ENCODE data around the gene TMPRSS5.
"Not testable (repeated sequence)": the region's sequence is repeated elsewhere in the genome, so short reads cannot be mapped to it uniquely, and the experiment has no call there.

The TMPRSS5 gene

GRCh38 chr11:113722221-113722620 lies 16.1 kb upstream of the TMPRSS5 start:
- H3K4me3 ChIP-seq (replicated peaks; ENCODE audit: insufficient read depth, low read length): no peak overlapping the region
- TF ChIP-seq GABPA (IDR thresholded peaks at IDR 0.05; ENCODE audit: low read depth): no peak
- TF ChIP-seq POLR2AphosphoS5 (IDR thresholded peaks at IDR 0.05; ENCODE audit: low read depth): no peak
- no peak for TF ChIP-seq SPI1 (IDR thresholded peaks at IDR 0.05; ENCODE audit: borderline replicate concordance, low read depth)
- H3K27me3 ChIP-seq (ENCODE audit: insufficient read depth, poor library complexity, severe bottlenecking): no peaks in the 10 kb centered on the region
- no peak overlapping the region for H3K27ac ChIP-seq (replicated peaks)
- DNase-seq (ENCODE audit: low read depth in 1 of 2, low spot score in 1 of 2): no peak

GRCh38 chr11:113721462-113722066 lies 15.5 kb upstream of the TMPRSS5 start:
- Histone ChIP-seq H3K27ac (replicated peaks) (no peak overlapping the region), H3K27me3 (ENCODE audit: insufficient read depth, poor library complexity, severe bottlenecking) (no peaks in the 10 kb centered on the region), H3K4me3 (replicated peaks; ENCODE audit: insufficient read depth, low read length) (no peak overlapping the region)
- TF ChIP-seq GABPA (IDR thresholded peaks at IDR 0.05; ENCODE audit: low read depth) (no peak), SPI1 (IDR thresholded peaks at IDR 0.05; ENCODE audit: borderline replicate concordance, low read depth) (no peak), POLR2AphosphoS5 (IDR thresholded peaks at IDR 0.05; ENCODE audit: low read depth) (no peak), REST (IDR thresholded peaks at IDR 0.05; ENCODE audit: insufficient replicate concordance, low read depth) (no peak), CTCF (IDR thresholded peaks at IDR 0.05; ENCODE audit: insufficient read depth, low read length) (no peak)
- no peak for DNase-seq (ENCODE audit: low read depth in 1 of 2, low spot score in 1 of 2)

- not testable (repeated sequence) for H3K4me3 ChIP-seq (replicated peaks; ENCODE audit: insufficient read depth, low read length); H3K27ac ChIP-seq (replicated peaks); DNase-seq (ENCODE audit: low read depth in 1 of 2, low spot score in 1 of 2); H3K27me3 ChIP-seq (ENCODE audit: insufficient read depth, poor library complexity, severe bottlenecking)
Observed at GRCh38 chr11:113720478-113720877, 14.4 kb upstream of the TMPRSS5 start.

- no peak for TF ChIP-seq POLR2AphosphoS5 (IDR thresholded peaks at IDR 0.05; ENCODE audit: low read depth)
- TF ChIP-seq SPI1 (IDR thresholded peaks at IDR 0.05; ENCODE audit: borderline replicate concordance, low read depth): no peak
- TF ChIP-seq CTCF (IDR thresholded peaks at IDR 0.05; ENCODE audit: insufficient read depth, low read length): no peak
- TF ChIP-seq REST (IDR thresholded peaks at IDR 0.05; ENCODE audit: insufficient replicate concordance, low read depth): no peak
- no peak for TF ChIP-seq GABPA (IDR thresholded peaks at IDR 0.05; ENCODE audit: low read depth)
- Histone ChIP-seq H3K27me3 (ENCODE audit: insufficient read depth, poor library complexity, severe bottlenecking) (no peaks in the 10 kb centered on the region), H3K27ac (replicated peaks) (no peak overlapping the region), H3K4me3 (replicated peaks; ENCODE audit: insufficient read depth, low read length) (no peak overlapping the region)
- DNase-seq (ENCODE audit: low read depth in 1 of 2, low spot score in 1 of 2): no peak
Observed at GRCh38 chr11:113715882-113716625, 9.9 kb upstream of the TMPRSS5 start.
